ENCODE results near the gene MTHFD2L.
"Not testable (repeated sequence)": the region's sequence is repeated elsewhere in the genome, so short reads cannot be mapped to it uniquely, and the experiment has no call there.

MTHFD2L gene

DNA sequence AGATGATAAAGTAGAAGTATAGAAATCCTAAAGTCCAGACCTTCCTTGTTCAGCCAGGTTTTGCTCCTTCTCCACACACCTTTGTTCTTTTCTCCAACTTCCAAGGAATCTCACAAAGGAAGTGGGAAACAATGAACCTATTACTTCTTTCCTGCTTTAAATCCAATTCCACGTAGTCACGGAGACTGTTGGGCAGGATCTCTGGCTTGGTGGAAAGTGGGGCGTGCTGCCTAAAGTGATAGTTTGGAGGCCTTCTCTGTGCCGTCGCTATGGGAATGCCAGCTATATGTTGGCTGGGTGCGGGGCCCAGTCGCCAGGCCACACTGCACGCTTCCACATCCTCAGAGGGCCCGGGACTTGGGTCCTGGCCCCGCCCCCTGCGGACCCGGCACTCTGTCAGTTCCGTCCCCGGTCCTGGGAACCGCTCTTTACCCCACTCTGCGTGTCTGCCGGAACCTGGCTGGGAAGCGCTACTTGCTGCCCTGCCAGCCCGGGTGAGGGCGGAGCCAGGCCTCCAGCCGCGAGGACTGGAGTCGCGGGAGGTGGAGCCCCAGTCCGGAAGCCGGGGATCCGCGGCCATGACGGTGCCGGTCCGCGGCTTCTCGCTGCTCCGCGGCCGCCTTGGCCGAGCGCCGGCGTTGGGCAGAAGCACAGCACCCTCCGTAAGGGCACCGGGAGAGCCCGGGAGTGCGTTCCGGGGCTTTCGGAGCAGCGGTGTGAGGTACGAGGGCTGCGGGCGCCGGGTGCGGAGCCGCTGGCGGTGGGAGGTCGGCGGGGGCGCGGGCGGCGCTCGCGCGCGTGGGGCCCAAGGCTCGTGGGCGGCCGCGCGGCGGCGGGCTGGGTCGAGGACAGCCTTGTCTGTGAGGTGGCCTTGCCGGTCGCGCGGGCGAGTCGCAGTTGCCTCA is at the start of gene MTHFD2L:
Gene MTHFD2L (plus strand): TSS at position 558 of the 905 bp plus-strand sequence. CDS start 21 bp downstream, at position 579.
- DNase-seq = peak; percentile 84

DNA sequence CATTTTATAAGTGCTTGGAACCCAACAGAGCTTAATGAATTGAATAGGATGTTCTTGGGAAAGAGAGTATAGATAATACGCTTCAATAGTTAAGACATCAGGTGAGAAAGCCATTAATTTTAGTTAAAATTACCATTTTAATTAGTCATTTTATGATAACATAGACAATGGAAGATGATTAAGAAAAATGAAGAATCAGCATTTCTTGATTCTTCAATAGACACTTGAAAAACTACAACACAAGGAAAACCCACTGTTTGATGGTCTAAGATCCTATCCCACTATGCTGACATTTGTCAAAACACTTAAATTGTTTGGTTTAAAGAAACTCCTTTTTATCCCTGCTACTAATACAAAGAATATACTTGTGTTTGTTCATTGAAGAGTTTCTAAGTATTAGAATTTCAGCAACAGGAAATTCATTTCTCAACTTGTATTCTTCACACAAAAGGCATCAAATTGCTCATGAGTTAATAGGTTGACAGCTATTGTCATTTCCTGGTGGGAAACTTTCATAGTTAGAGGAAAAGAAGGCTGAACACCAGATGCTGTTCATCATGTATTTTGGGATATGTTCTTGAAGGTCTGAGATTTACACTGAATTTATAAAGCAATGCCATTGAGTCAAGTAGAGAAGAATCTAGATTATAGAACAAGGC is 49.3 kb upstream of the MTHFD2L start:
- DNase-seq = no peak

DNA sequence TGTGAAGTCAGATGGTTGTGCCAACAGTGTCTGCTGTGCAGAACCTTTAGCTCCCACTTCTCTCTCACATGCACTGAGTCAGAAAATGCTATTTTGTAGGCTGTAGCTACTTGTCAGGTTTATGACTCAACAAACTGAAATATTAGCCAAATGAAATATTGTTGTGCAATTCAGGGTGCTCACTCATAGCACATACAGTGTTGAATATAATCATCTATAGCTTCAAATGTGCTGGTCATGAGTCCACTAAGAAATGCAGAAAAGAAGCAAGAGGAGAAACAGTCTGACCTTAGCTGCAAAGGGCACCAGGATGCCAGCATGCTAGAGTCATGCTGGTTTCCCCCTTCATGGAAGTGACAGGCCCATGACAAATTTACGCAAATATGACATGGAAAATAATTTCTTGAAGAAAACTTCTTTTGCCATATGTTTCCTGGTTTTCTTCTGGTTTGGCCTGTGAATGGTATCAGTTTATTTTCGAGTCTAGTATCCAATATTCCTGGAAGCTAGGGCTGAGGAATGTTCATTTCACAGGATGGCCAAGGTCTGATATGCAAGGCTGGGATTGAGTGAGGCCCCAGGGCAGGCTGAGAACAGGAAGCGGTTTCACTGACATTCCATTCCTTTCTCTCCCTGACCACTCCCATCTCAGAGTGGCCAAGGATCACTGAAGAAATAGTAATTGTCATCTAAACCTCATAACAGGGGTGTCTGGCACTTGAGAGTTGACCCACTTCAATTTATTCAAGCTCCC is 48.6 kb upstream of the MTHFD2L start:
- DNase-seq = no peak

DNA sequence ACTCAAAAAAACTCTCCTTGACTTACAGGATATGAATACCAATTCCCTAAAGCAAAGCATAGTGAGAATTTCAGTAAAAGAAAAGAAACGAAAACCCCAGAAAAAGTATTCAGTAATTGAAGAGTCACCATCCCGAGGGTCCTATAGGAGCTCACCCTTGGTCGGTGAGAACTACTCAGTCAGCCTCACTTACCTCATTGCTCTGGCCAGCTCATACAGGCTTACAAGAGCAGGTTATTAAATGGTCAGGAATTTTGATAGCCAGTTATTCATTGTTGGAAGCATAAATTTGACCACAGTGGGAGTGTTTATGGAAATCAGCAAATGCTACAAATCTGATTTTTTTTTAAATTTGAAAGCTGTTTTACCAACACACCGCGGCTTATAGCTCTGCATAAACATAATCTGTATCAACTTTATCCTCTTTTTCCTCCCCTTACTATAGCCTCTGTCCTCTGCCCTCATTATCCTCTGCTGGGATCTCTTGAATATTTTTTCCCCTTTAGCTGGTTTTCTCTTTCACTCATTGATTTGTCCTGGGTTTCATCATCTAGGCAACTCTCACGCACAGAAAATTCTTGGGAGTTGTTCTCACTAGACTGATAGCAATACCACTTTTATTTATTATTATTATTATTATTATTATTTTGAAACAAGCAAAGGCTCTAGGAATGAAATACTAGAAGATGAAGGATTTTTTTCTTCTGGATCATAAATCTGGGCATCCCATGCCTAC is 47.9 kb upstream of the MTHFD2L start:
- DNase-seq = no peak

DNA sequence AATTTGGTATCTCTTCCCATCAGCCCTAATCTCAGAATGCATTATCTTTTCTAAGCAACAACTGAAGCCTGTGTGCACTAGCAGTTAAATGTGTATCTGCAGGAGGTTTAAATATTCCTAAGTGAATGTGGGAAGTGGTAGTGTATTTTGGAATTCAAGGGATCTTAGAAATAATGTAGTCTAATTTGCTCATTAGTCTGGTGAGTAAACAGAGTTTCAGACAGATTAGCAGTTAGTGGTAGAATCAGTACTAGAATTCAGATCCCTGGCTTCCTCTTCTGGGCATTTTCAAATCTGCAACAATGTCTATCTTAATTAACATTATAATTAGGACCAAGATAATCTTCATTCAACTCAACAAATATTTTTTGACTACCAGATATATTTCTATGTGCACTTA is 47.2 kb upstream of the MTHFD2L start:
- no peak for DNase-seq

DNA sequence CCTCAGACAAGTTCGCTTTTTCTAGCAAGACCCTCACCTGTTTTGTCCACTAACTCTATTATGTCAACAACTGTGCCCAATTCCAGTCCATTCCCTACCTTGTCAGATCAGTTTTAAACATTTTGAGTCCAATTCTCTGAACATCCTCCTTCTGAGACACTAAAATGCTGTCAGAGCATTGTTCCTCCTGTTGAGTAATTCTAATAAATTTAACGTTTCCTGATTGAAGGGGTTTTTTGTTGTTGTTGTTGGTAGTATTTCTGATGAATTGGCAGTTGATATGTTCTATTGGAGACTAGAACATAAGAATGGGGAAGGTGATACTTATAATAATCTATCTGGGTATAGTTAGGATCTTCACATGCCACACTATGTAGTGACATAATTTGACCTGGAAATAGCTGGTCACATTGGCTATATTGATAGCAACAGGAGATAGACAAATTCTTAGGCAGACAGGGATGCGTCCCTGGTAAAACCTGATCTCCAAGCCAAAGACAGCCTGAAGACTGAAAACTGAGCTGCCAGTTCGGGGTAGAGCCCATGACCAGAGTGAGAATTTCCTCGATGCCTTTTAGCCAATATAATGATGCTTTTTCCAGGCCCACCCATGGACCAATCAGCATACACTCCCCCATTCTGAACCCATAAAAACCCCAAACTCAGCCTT is 46.5 kb upstream of the MTHFD2L start:
- no peak for DNase-seq

DNA sequence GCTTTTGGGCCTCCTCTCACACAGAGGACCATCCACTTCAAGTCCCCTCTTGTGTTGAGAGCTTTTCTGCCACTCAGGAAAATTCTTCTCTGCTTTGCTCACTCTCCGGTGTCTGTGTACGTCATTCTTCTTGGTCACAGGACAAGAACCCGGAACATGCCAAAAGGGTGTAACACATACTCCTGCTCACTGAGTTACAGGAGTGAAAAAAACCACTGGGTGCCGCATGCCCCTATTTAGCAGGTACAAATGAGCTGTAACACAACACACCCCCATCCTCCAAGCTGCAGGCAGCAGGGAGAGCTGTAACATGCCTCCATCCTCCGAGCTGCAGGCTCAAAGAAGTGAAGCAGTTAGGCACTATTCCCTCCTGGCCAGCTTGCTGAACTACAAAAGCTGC is 45.9 kb upstream of the MTHFD2L start:
- DNase-seq = no peak

DNA sequence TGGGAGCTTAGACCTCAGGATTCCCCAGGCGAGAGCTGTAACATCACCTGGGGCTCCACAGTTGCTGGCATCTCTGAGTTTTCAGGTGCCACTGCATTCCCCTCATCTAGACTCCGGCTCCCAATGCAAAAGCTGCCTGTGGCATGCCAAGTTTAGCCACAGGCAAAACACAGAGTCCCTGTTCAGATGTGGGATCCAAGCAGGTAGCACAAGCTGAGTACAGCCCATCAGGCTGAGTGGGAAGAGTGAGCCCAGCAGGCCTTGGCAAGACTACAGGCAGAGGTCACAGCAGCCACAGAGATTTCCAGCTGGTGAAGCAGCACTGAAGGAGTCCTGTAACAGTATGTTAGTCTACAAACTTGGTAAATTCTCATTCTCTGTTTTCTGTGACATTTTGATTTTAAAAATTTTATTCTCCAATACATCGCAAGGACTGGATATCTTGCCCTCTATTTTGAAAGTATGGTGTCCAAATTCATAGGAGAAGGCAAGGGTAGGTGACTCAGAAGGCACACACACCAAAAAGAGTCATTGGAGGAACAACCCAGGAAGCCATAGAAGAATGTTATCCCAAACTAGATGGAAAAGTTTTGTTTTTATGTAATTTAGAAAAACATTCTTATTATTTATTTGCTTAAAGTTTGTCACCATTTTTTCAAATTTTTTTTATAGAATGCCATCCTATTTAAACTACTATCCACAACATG is 45.4 kb upstream of the MTHFD2L start:
- no peak for DNase-seq

DNA sequence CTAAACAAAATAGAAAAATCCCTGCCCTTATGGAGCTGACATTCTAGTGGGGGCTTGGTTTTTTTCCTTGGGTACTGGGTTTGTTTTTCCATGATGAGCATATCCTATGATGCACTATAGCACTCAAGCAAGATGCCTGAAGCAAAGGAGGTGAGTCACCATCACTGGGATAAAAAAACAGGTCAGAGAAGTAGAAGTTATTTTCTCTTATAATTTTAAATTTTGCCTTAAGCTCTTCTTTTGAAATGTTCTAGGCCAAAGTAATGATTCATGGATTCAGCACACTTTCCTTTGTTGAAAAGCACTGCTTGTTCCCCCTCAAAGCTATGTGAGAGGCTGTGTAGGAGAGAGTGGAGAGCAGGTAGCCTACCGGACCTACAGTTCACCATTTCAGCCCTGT is 43.7 kb upstream of the MTHFD2L start:
- no peak for DNase-seq

DNA sequence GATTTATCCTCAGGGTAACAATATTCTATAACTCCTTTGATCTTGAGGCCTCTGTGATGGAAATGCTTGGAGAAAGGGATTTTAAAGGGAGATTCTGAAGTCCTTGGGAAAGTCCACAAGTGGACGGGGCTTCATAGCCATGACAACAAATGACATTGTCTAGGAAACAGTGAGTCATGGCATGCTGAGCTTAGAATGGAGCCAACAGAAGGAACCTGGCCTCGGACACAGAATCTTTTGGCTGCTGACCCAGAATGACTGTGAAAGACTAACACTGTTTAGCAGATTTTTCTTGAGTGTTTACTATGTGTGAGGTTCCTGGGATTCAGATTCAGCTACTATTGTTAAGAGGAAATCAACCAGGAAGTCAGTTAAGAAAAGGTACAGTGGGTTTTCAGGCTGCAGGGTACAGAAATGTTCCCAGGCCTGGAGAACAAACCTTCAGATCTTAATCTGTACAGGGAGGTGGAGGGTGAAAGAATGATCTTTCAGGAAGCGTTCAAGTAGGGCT is 40.8 kb upstream of the MTHFD2L start:
- DNase-seq = no peak

DNA sequence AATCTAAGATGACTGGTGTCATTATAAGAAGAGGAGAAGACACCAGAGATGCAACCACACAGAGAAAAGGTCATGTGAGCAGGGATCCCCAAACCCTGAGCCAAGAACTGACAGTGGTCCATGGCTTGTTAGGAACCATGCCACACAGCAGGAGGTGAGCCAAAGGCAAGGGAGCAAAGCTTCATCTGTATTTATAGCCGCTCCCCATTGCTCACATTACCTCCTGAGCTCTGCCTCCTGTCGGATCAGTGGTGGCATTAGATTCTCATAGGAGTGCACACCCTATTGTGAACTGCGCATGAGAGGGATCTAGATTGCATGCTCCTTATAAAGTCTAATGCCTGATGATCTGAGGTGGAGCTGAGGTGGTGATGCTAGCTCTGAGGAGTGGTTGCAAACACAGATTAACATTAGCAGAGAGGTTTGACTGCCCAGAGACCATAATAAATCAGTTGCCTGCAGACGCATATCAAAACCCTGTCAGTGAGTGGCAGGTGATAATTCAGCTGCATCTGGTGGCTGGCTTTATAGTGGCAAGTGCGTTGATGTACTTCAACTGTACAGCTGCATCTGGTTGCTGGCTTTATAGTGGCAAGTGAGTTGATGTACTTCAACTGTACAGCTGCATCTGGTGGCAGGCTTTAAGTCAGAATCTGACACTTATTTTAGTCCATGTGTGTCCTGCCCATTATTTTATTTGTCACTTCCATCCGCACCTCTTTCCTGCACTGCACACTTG is 39.1 kb upstream of the MTHFD2L start:
- DNase-seq = no peak

DNA sequence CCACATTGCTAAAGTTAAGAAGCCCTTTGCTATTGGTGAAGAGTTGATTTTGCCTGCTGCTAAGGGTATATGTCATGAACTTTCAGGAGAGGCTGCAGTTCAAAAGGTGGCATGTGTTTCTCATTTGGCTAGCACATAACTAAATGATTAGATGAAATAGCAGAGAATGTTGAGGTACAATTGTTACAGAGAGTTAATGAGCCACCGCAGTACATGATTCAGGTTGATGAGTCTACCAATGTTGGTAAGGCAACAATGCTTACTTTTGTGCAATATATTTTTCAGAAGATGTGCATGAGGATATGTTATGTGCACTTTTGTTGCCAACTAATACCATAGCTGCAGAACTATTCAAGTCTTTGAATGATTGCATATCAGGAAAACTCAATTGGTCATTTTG is 37.8 kb upstream of the MTHFD2L start:
- DNase-seq = no peak

DNA sequence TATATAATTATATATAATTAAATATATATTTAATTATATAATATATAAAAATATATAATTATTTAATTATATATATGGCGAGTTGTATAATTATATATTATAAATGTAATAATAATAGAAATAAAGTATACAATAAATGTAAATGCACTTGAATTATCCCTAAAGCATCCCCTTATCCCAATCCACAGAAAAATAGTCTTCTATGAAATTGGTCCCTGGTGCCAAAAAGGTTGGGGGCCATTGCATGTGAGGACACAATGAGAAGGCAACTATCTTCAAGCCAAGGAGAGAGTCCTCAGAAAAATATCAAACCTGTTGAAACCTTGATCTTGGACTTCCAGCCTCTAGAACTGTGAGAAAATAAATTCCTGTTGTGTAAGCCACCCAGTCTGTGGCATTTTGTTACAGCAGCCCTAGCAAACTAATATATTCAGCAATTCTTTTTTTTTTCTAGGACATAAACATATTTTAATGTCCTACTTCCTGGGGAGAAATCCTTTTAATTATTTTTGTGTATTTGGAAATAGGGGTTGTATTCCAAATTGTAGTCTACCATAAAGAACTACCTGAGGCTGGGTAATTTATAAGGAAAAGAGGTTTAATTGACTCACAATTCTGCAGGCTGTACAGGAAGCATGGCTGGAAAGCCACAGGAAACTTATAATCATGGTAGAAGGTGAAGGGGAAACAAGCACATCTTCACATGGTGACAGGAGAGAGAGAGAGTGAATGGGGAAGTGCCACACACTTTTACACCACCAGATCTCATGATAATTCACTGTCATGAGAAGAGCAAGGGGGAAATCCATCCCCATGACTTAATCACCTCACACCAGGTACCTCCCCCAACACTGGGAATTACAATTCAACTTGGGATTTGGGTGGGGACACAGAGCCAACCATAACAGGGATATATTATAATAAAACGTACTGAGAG is 36.0 kb upstream of the MTHFD2L start:
- DNase-seq = no peak

DNA sequence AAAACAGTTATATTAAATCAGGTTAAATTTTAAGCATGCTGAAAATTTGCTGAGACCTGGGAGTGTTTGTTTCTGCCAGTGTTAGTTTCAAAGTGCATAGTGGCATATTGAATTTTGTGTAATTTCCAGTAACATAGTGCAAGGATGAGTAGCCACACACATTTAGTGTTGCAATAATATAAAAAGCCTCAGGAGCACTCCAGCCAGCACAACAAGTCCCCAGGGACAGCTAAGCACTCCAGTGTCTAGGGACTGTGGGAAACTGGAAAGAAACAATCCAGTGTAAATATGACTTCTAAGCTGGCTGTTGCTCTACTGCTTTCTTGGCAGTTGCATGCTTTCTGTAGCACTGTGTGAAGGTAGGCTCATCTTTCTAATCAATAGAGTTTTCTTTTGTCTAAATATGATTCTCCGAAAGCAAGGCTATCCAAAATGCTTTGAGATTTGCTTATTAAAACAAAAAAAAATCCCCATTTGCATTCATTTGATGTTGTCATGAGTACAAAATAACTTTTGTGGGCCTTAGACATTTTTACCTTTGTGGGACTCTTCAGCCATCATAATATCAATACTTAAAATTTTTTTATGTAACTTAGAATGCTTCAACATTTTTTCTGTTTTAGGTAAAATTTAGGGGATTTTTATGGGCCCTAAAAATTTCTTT is 34.7 kb upstream of the MTHFD2L start:
- no peak for DNase-seq

DNA sequence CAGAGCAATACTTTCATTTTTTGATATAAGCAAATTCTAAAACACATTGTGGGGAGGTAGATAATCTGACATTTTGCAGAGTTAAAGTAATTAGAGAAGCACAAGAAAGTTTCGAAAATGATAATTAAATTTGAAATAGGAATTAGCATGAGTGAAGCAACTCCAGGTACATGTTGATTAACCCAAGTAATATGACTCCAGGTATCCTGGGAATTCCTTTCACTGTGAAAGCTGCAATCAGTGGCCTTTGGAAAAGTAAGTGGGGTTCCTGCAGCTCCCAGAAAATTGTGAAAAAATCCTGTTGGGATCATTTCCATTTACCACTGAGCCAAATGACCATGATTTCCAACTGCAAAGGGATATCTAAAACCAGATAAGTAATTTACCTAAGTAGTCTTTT is 32.9 kb upstream of the MTHFD2L start:
- no peak for DNase-seq

DNA sequence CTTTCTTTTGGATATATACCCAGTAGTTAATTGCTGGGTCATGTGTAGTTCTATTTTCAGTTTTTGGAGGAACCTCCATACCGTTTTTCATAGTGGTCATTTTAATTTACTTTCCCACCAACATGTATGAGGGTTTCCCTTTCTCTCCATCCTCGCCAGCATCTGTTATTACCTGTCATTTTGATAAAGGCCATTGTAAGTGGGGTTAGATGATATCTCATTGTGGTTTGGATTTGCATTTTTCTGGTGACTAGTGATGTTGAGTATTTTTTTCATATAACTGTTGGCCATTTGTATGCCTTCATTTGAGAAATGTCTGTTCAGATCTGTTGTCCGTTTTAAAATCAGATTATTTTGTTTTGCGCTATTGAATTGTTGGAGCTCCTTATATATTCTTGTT is 30.2 kb upstream of the MTHFD2L start:
- DNase-seq = no peak

DNA sequence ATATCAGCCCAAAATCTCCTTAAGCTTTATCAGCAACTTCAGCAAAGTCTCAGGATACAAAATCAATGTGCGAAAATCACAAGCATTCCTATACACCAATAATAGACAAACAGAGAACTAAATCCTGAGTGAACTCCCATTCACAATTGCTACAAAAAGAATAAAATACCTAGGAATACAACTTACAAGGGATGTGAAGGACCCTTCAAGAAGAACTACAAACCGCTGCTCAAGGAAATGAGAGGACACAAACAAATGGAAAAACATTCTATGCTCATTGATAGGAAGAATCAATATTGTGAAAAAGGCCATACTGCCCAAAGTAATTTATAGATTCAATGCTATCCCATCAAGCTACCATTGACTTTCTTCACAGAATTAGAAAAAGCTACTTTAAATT is 27.1 kb upstream of the MTHFD2L start:
- not testable (repeated sequence) for DNase-seq

DNA sequence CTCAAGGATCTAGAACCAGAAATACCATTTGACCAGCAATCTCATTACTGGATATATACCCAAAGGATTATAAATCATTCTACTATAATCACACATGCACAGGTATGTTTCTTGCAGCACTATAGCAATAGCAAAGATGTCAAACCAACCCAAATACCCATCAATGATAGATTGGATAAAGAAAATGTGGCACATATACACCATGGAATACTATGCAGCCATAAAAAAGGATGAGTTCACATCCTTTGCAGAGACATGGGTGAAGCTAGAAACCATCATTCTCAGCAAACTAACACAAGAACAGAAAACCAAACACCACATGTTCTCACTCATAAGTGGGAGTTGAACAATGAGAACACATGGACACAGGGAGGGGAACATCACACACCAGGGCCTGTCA is 25.7 kb upstream of the MTHFD2L start:
- DNase-seq = not testable (repeated sequence)

DNA sequence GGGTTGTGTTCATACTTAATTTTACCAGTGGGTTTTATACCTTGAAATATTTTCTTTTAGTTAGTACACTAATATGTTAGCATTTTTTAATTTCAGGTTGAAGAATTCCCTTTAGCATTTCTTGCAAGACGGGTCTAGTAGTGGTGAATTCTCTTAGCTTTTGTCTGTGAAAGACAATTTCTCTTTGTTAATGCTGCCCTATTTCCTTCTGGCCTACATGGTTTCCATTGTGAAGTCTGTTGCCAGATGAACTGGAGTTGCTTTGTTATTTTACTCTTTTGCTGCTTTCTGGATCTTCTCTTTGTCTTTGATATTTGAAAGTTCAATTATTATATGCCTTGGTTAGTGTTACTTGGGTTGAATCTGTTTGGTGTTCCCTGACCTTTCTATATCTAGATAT is 25.0 kb upstream of the MTHFD2L start:
- no peak for DNase-seq
